ENCODE measurements around the gene RFK. TPM values are rescaled to one million over a fixed set of nuclear protein-coding genes. Genes with fewer than 3 reads are reported as not detected.

RFK gene
- total and polyA plus RNA-seq, 9 of the 15 experiments (the other 6 are each of a cell fraction or from before 2014, with no cell fraction given), result 3.8 to 51.1 (median 14.8) TPM

- TF ChIP-seq ATF1 (CRISPR knock-in tag; IDR thresholded peaks at IDR 0.05) (no peak), ATF1 (tag; IDR thresholded peaks at IDR 0.05) (peak; percentile 67), BHLHE40 (IDR thresholded peaks at IDR 0.05; ENCODE audit: low read length) (peak; percentile 38; the same call in 1 of the 2 replicates), E2F6 (IDR thresholded peaks at IDR 0.05; ENCODE audit: borderline replicate concordance in 1 of 2, extremely low read depth in 1 of 2, insufficient read depth in 1 of 2, insufficient read length in 1 of 2, low read depth in 1 of 2, low read length in 1 of 2, poor library complexity in 1 of 2, severe bottlenecking in 1 of 2) (peak in 1 of 2 experiments; percentile 13), FOXA3 (CRISPR knock-in tag; conservative IDR thresholded peaks at IDR 0.05 in 1 of 2, IDR thresholded peaks at IDR 0.05 in 1 of 2) (0 out of 4 replicates have a peak, but pooled peaks of 1 of the 2 experiments have one; percentile 7), ZNF217 (CRISPR knock-in tag; IDR thresholded peaks at IDR 0.05) (no peak), SIN3B (IDR thresholded peaks at IDR 0.05; ENCODE audit: low read depth) (no peak)
Observed at GRCh38 chr9:76394960-76395252, 680 bp upstream of the RFK start (continued).

- POLR2A ChIA-PET, result interaction anchor here (0.7 to 0.8 kb wide), 2 partner anchors 15 to 80 kb away, joined by 3 read pairs; no protein-coding TSS in a partner anchor
- 57% methylated on average over 1 of the region's 1 CpG for WGBS (ENCODE audit: insufficient coverage, low coverage, missing lambda C conversion rate)
- ATAC-seq (no peak), FAIRE-seq (no peak), DNase-seq (ENCODE audit: extremely low read depth in 1 of 4, low spot score in 3 of 4) (no peak)
- H3K9me3 ChIP-seq (replicated peaks; ENCODE audit: control insufficient read depth, insufficient read depth, low read depth, low read length), result no peaks in the 10 kb centered on the region
- no peaks in the 10 kb centered on the region for H3K9me1 ChIP-seq (ENCODE audit: control insufficient read depth, insufficient read depth, low read length)
- in situ Hi-C loops (cut with MboI), result no loop called here
- peaks cover 11% of the 10 kb centered on the region in 2 experiments; a peak in 3 of 5 replicates for H3K4me1 ChIP-seq (replicated peaks in 1 of 2; ENCODE audit: control insufficient read depth in 2 of 2, insufficient read depth in 2 of 2, low read length in 2 of 2)
- no peak overlapping the region for H3K4me3 ChIP-seq
- no peak overlapping the region for H3K9ac ChIP-seq (ENCODE audit: insufficient read depth in 1 of 2, low read depth in 2 of 2, low read length in 2 of 2)
- no TSS peak for BruUV-seq (replicated peaks)
- H2AFZ ChIP-seq (ENCODE audit: low read depth, low read length), result no peak overlapping the region
- no peak for TF ChIP-seq COPS2 (conservative IDR thresholded peaks at IDR 0.05)
- H3K4me2 ChIP-seq (ENCODE audit: insufficient read depth, low read length), result no peak overlapping the region
- no peaks in the 10 kb centered on the region for H4K20me1 ChIP-seq (replicated peaks; ENCODE audit: control insufficient read depth, insufficient read depth, low read length)
- peaks cover 35% of the 10 kb centered on the region for H3K36me3 ChIP-seq (ENCODE audit: control insufficient read depth, insufficient read depth, low read length)
- H3K27ac ChIP-seq (ENCODE audit: extremely low read depth, low read depth, low read length), result no peak overlapping the region
- intact Hi-C loops (cut with micrococcal nuclease), result no loop called here
- H3K79me2 ChIP-seq (ENCODE audit: control insufficient read depth, insufficient read depth, low read length), result peaks cover 37% of the 10 kb centered on the region
- H3K27me3 ChIP-seq (ENCODE audit: control insufficient read depth in 2 of 2, insufficient read depth in 2 of 2, low read length in 2 of 2), result no peaks in the 10 kb centered on the region
- CTCF ChIA-PET (ENCODE audit: low intra/inter-chr PET ratio), result no interaction called here
Observed at GRCh38 chr9:76390656-76391055, 3.6 kb downstream of the RFK start.
